Measurements from ENCODE around the gene LRCH2.

The LRCH2 gene

GRCh38 chrX:115183980-115184379 lies 49.9 kb downstream of the LRCH2 start:
- H3K4me1 Mint-ChIP-seq: no peaks in the 10 kb centered on the region
- H3K9me3 Mint-ChIP-seq: peaks cover 4% of the 10 kb centered on the region
- no peak overlapping the region for H3K27ac Mint-ChIP-seq
- DNase-seq: no peak
- TF ChIP-seq, protein P1, sequence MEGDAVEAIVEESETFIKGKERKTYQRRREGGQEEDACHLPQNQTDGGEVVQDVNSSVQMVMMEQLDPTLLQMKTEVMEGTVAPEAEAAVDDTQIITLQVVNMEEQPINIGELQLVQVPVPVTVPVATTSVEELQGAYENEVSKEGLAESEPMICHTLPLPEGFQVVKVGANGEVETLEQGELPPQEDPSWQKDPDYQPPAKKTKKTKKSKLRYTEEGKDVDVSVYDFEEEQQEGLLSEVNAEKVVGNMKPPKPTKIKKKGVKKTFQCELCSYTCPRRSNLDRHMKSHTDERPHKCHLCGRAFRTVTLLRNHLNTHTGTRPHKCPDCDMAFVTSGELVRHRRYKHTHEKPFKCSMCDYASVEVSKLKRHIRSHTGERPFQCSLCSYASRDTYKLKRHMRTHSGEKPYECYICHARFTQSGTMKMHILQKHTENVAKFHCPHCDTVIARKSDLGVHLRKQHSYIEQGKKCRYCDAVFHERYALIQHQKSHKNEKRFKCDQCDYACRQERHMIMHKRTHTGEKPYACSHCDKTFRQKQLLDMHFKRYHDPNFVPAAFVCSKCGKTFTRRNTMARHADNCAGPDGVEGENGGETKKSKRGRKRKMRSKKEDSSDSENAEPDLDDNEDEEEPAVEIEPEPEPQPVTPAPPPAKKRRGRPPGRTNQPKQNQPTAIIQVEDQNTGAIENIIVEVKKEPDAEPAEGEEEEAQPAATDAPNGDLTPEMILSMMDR (IDR thresholded peaks at IDR 0.05): no peak
- no peak overlapping the region for H3K4me3 Mint-ChIP-seq
- no peaks in the 10 kb centered on the region for H3K27me3 Mint-ChIP-seq (ENCODE audit: low read depth, poor library complexity)
- H3K36me3 Mint-ChIP-seq (ENCODE audit: low read depth): peaks cover 20% of the 10 kb centered on the region

DNA sequence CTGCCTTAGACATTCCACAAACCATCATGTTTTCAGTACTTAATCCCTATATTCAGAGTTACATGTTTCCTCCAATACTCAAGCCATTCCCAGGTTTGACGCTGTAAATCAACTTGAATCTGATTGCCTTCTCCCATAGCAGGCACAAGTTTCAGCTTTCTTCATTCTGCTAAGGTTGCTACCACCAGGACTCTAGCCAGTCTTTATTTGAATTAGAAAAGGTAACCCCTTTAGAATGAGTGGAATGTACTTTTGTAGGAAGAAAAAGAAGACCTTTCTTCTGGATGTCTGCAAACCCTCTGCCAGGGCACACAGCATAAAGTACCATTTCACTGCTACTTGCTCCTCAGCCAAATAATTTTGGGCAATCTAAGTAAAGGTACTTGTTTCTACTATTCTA lies 55.4 kb downstream of the LRCH2 start:
- H3K9me3 Mint-ChIP-seq: no peaks in the 10 kb centered on the region
- no peak overlapping the region for H3K27ac Mint-ChIP-seq
- H3K36me3 Mint-ChIP-seq (ENCODE audit: low read depth): peaks cover 48% of the 10 kb centered on the region
- H3K4me1 Mint-ChIP-seq: peaks cover 4% of the 10 kb centered on the region
- TF ChIP-seq, protein P1 (IDR thresholded peaks at IDR 0.05): no peak
- no peak for DNase-seq
- H3K27me3 Mint-ChIP-seq (ENCODE audit: low read depth, poor library complexity): no peaks in the 10 kb centered on the region
- no peak overlapping the region for H3K4me3 Mint-ChIP-seq

DNA sequence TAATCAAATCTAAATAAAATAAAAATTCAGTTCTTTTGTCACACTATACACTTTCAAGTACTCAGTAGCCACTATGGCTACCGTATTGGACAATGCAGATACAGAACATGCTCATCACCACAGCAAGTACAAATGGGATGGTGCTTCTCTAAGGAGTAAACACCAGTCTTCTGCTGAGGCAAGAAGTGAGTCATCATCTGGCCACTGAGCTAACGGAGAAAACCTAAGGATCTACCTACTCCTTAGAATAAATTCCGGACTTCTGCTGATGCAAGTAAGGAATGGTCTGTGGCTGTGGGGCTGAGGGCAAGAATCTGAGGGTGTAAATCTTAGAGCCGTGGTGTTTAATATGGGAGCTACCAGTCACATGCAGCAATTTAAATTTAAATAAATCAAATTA lies 56.0 kb downstream of the LRCH2 start:
- H3K27ac Mint-ChIP-seq: no peak overlapping the region
- no peaks in the 10 kb centered on the region for H3K9me3 Mint-ChIP-seq
- H3K4me3 Mint-ChIP-seq: no peak overlapping the region
- peaks cover 50% of the 10 kb centered on the region for H3K36me3 Mint-ChIP-seq (ENCODE audit: low read depth)
- TF ChIP-seq, protein P1 (IDR thresholded peaks at IDR 0.05): no peak
- H3K27me3 Mint-ChIP-seq (ENCODE audit: low read depth, poor library complexity): no peaks in the 10 kb centered on the region
- DNase-seq: no peak
- H3K4me1 Mint-ChIP-seq: peaks cover 5% of the 10 kb centered on the region

GRCh38 chrX:115174548-115174947 lies 59.3 kb downstream of the LRCH2 start:
- no peak overlapping the region for H3K27ac Mint-ChIP-seq
- DNase-seq: no peak
- peaks cover 5% of the 10 kb centered on the region for H3K4me1 Mint-ChIP-seq
- no peaks in the 10 kb centered on the region for H3K9me3 Mint-ChIP-seq
- peaks cover 50% of the 10 kb centered on the region for H3K36me3 Mint-ChIP-seq (ENCODE audit: low read depth)
- no peak overlapping the region for H3K4me3 Mint-ChIP-seq
- TF ChIP-seq, protein P1 (IDR thresholded peaks at IDR 0.05): no peak
- H3K27me3 Mint-ChIP-seq (ENCODE audit: low read depth, poor library complexity): no peaks in the 10 kb centered on the region

DNA sequence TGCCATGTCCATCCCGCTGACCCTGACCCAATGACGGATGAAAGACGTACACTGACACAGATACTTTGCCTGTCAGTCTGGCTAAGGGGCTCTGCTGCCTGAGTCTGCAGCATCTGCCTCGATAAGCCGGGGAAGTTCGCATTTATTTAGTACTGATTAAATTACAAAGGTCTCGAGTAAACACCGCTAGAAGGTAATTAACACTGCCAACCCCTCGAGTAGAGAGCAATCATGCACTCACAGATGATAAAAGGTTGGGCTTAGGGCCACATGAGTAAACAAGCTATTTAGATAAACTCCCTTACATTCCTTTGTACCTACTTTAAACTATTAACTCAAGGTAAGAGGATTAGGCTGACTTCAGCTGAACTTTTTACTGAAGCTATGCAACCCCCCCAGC lies 60.7 kb downstream of the LRCH2 start:
- TF ChIP-seq, protein P1 (IDR thresholded peaks at IDR 0.05): no peak

GRCh38 chrX:115147220-115147619 lies 86.7 kb downstream of the LRCH2 start:
- H3K4me1 Mint-ChIP-seq: no peaks in the 10 kb centered on the region
- H3K4me3 Mint-ChIP-seq: no peak overlapping the region
- peaks cover 2% of the 10 kb centered on the region for H3K27me3 Mint-ChIP-seq (ENCODE audit: low read depth, poor library complexity)
- no peak overlapping the region for H3K27ac Mint-ChIP-seq
- peaks cover 46% of the 10 kb centered on the region for H3K36me3 Mint-ChIP-seq (ENCODE audit: low read depth)
- TF ChIP-seq, protein P1 (IDR thresholded peaks at IDR 0.05): peak; percentile 67
- H3K9me3 Mint-ChIP-seq: peaks cover 36% of the 10 kb centered on the region
- no peak for DNase-seq

More for the DNA sequence above, 60.7 kb downstream of the LRCH2 start:
- Mint-ChIP-seq H3K27ac (no peak overlapping the region), H3K36me3 (ENCODE audit: low read depth) (peaks cover 40% of the 10 kb centered on the region), H3K4me1 (peaks cover 5% of the 10 kb centered on the region), H3K9me3 (no peaks in the 10 kb centered on the region), H3K27me3 (ENCODE audit: low read depth, poor library complexity) (no peaks in the 10 kb centered on the region), H3K4me3 (no peak overlapping the region)
- no peak for DNase-seq

Data from nephron progenitor cell (in vitro differentiated cells).